GM23248 (cell line): Measurements from ENCODE around the gene GAL3ST1.

Experiments
- EZH2 ChIP-seq: fragments of 200-600 bp; sonication (generic); IDR thresholded peaks from 2 replicates; pipeline ENCODE4 v1.6.1; 2018; ENCODE audit warnings: antibody characterized with exemption, mild to moderate bottlenecking; ENCODE audit not compliant: insufficient read depth, poor library complexity, severe bottlenecking
- EZH2phosphoT487 ChIP-seq: fragments of 200-600 bp; sonication (generic); IDR thresholded peaks from 2 replicates; pipeline ENCODE4 v1.6.1; 2018; ENCODE audit warnings: antibody characterized with exemption, moderate library complexity, mild to moderate bottlenecking, low read depth; ENCODE audit not compliant: insufficient read depth

DNA sequence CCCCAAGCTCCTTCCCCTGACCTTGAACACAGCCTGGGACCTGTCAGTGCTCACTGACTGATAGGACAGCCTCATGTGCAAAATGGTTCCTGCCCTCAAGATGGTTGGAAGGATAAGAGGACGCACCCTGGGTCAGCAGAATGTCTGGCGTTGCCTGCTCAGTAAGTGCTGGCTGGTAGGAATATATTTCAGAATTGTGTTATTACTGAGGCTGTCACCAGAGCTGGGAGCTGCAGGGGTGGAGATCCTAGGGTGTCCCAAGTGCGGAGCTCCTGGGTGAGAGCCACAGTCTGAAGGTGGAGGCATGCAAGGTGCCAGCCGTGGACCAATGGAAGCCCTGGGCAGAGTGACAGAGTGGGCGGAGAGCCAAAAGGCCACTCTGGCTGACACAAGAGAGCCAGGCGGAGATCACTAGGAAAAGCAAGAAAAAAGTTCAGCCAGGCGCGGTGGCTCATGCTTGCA lies 67.9 kb downstream of the GAL3ST1 start:
- no peak for TF ChIP-seq EZH2
- no peak for TF ChIP-seq EZH2phosphoT487
